Body of pancreas (tissue), 4 donors: ENCODE measurements around the gene PLCD4. TPM values are rescaled to one million over a fixed set of nuclear protein-coding genes. Genes with fewer than 3 reads are reported as not detected.

Source experiments
- ATAC-seq: fragments of 150-250 bp; one replicate; pipeline ENCODE4 v1.9.1; 2016
- DNase-seq, 4 donors: peaks; one replicate each; pipeline ENCODE4 v3.0.0-alpha.2; 2019
- H3K27ac ChIP-seq, 4 donors: fragments of 200-600 bp; sonication (generic); 1 replicate in 3 of 4; 2 replicates in 1 of 4; pipeline versions ENCODE4 v1.5.1 to v1.6.1; 2016 to 2019; ENCODE audit warnings: mild to moderate bottlenecking in 1 of 4, mixed read lengths in 1 of 4, moderate library complexity in 1 of 4
- H3K27me3 ChIP-seq, 2 donors: fragments of 200-600 bp; sonication (generic); one replicate each; pipeline ENCODE4 v1.6.0; 2016; ENCODE audit warnings: mild to moderate bottlenecking in 1 of 2
- H3K36me3 ChIP-seq, 2 donors: fragments of 200-600 bp; sonication (generic); replicated peaks in 1 of 2; 2 replicates each; pipeline ENCODE4 v1.5.1; 2016; ENCODE audit warnings: low read depth in 2 of 2; ENCODE audit not compliant: insufficient read depth in 1 of 2
- H3K4me1 ChIP-seq: fragments of 200-600 bp; sonication (generic); one replicate; pipeline ENCODE4 v1.6.0; 2016
- H3K4me3 ChIP-seq, 2 donors: fragments of 200-600 bp; sonication (generic); 1 replicate in 1 of 2; 2 replicates in 1 of 2; pipeline ENCODE4 v1.5.1; 2016 to 2019
- H3K9me3 ChIP-seq, 3 donors: fragments of 200-600 bp; sonication (generic); 1 replicate in 2 of 3; 2 replicates in 1 of 3; pipeline ENCODE4 v1.5.1; 2016
- POLR2A ChIP-seq, 3 donors: fragments of 450-650 bp; IDR thresholded peaks; one replicate each; pipeline ENCODE4 v1.6.1; 2016; ENCODE audit warnings: antibody characterized with exemption in 3 of 3, mild to moderate bottlenecking in 2 of 3
- WGBS, 2 donors: methylation state at CpG; one replicate each; pipeline ENCODE4 v1.1.5; 2017; 5-methylcytosine and 5-hydroxymethylcytosine counted together
- intact Hi-C: fragments of 100-400 bp; cut with DNase I; formaldehyde crosslinking; loops from one replicate; pipeline ENCODE4 v1.15.1; 2023
- total RNA-seq, 2 donors: library from RNA; depleted of rRNA; stranded (reverse); fragments of >200 nt; gene quantifications; one replicate each; pipeline ENCODE4 v1.1.0, GENCODE V29; 2016
- TF ChIP-seq, protein P1 (sequence below), 7 experiments: fragments of 450-650 bp in 4 of 7; fragments of 200-600 bp in 3 of 7; sonication (generic) in 3 of 7; IDR thresholded peaks; one replicate each; pipeline ENCODE4 v1.5.1; 2016 to 2019; ENCODE audit warnings: antibody characterized with exemption in 7 of 7

The PLCD4 gene
- total RNA-seq, 2 donors from 2014 or later, result 0.52 TPM; not detected in 1

DNA sequence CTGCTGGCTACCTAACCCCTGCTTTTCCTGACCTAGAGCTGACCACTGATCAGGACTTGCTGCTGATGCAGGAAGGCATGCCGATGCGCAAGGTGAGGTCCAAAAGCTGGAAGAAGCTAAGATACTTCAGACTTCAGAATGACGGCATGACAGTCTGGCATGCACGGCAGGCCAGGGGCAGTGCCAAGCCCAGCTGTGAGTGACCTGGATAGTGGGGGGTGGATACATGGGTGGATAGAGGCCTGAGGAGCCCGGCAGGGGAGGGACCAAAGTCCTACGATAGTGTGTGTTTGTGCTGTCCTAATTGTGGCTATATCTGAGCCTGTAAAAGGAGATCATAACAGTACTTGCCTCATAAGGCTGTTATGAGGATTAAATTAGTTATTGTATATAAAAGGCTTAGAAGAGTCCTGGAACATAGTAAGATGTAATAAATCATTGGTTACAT, 8.2 kb downstream of the PLCD4 start:
- no peak for TF ChIP-seq POLR2A (IDR thresholded peaks at IDR 0.05)
- TF ChIP-seq, protein P1, sequence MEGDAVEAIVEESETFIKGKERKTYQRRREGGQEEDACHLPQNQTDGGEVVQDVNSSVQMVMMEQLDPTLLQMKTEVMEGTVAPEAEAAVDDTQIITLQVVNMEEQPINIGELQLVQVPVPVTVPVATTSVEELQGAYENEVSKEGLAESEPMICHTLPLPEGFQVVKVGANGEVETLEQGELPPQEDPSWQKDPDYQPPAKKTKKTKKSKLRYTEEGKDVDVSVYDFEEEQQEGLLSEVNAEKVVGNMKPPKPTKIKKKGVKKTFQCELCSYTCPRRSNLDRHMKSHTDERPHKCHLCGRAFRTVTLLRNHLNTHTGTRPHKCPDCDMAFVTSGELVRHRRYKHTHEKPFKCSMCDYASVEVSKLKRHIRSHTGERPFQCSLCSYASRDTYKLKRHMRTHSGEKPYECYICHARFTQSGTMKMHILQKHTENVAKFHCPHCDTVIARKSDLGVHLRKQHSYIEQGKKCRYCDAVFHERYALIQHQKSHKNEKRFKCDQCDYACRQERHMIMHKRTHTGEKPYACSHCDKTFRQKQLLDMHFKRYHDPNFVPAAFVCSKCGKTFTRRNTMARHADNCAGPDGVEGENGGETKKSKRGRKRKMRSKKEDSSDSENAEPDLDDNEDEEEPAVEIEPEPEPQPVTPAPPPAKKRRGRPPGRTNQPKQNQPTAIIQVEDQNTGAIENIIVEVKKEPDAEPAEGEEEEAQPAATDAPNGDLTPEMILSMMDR (IDR thresholded peaks at IDR 0.05), result no peak
- Histone ChIP-seq H3K4me1 (no peaks in the 10 kb centered on the region), H3K27ac (no peak overlapping the region), H3K36me3 (no peaks in the 10 kb centered on the region), H3K27me3 (no peaks in the 10 kb centered on the region), H3K4me3 (no peak overlapping the region), H3K9me3 (no peaks in the 10 kb centered on the region)
- WGBS, 2 donors, result 71% methylated on average over 4 to 6 of the region's 6 CpGs
- intact Hi-C loops, result no loop called here
- DNase-seq (no peak), ATAC-seq (no peak)

DNA sequence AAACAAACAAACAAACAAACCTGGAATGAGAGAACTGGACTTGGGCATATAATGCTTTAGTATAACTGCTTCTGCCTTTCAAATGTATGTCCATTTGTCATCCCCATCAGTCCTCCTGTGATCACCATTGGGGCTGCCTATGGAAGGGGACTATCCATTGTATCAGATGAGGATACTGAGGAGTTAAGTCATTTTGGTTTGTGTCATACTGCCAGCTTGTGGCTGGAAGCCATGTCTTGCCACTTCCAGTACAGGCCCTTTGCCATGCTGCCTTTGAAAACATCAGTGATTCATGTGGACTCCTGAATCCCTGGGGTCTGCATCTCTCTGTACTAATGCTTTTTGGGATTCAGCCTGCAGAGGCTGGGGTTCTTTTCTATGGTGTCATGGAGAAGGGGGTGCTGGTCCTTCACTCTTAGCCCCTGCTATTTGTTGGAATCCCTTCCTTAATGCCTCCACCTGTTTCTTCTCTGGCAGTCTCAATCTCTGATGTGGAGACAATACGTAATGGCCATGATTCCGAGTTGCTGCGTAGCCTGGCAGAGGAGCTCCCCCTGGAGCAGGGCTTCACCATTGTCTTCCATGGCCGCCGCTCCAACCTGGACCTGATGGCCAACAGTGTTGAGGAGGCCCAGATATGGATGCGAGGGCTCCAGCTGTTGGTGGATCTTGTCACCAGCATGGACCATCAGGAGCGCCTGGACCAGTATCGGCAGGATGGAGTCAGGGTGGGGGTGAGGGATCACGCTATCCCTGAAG, 10.6 kb downstream of the PLCD4 start:
- WGBS, 2 donors, result 76 to 89% methylated on average over 6 of the region's 9 CpGs
- DNase-seq (no peak), ATAC-seq (no peak)
- H3K4me3 ChIP-seq, result no peak overlapping the region
- H3K9me3 ChIP-seq, result no peaks in the 10 kb centered on the region
- intact Hi-C loops, result no loop called here
- TF ChIP-seq, protein P1 (IDR thresholded peaks at IDR 0.05), result no peak
- no peak for TF ChIP-seq POLR2A (IDR thresholded peaks at IDR 0.05)
- H3K27me3 ChIP-seq, result no peaks in the 10 kb centered on the region
- no peaks in the 10 kb centered on the region for H3K4me1 ChIP-seq
- H3K36me3 ChIP-seq, result no peaks in the 10 kb centered on the region
- H3K27ac ChIP-seq, result no peak overlapping the region

DNA sequence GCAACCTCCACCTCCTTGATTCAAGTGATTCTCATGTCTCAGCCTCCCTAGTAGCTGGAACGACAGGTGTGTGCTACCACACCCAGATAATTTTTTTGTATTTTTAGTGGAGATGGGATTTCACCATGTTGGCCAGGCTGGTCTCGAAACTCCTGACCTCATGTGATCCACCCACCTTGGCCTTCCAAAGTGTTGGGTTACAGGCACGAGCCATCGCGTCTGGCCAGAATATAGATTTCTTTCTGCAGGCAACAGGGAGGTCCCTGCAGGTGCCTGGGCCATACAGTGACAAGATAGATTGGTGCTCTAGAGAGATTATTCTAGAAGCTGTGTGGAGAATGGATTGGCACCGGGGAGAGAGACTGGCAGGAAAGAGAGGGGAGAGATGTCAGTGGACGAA, 13.3 kb downstream of the PLCD4 start:
- no peaks in the 10 kb centered on the region for H3K27me3 ChIP-seq
- intact Hi-C loops, result no loop called here
- DNase-seq, result no peak
- no peak overlapping the region for H3K4me3 ChIP-seq
- 67 to 77% methylated on average over 7 of the region's 7 CpGs for WGBS, 2 donors
- no peak overlapping the region for H3K27ac ChIP-seq
- H3K9me3 ChIP-seq, result no peaks in the 10 kb centered on the region
- ATAC-seq, result no peak
- H3K4me1 ChIP-seq, result no peaks in the 10 kb centered on the region
- H3K36me3 ChIP-seq, result no peaks in the 10 kb centered on the region
- no peak for TF ChIP-seq POLR2A (IDR thresholded peaks at IDR 0.05)
- TF ChIP-seq, protein P1 (IDR thresholded peaks at IDR 0.05), result no peak

DNA sequence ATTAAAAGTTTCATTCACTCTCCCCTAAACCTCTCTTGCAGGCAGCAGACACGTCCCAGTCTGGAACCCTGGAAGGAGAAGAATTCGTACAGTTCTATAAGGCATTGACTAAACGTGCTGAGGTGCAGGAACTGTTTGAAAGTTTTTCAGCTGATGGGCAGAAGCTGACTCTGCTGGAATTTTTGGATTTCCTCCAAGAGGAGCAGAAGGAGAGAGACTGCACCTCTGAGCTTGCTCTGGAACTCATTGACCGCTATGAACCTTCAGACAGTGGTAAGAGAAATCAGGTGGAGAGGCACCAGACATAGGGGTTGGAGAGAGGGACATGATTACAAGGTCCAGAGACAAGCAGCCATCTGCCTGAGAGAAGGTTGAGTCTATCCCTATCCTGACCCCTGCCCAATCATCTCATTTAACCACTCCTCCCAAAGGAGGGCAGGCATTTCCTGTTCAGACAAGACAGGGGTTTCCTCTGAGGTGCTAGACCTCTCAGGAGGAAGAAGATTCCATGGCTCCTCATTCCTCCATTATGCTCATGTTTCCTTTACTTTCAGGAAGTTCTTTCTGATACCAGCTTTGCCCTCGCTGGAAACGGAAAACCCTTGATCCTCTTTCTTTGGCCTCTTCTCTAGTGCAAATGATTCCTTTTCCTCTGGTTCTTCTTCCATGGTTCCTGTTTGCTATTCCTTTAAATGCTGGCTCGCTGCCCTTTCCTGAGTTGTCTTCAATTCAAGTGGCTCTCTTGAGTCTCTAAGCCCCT, 15.1 kb downstream of the PLCD4 start:
- no peak overlapping the region for H3K4me3 ChIP-seq
- no peak for ATAC-seq
- no peak overlapping the region for H3K27ac ChIP-seq
- no peaks in the 10 kb centered on the region for H3K4me1 ChIP-seq
- intact Hi-C loops, result no loop called here
- DNase-seq, result no peak
- no peaks in the 10 kb centered on the region for H3K36me3 ChIP-seq
- 42 to 58% methylated on average over 7 of the region's 7 CpGs for WGBS, 2 donors
- H3K27me3 ChIP-seq, result no peaks in the 10 kb centered on the region
- TF ChIP-seq, protein P1 (IDR thresholded peaks at IDR 0.05), result no peak
- no peak for TF ChIP-seq POLR2A (IDR thresholded peaks at IDR 0.05)
- H3K9me3 ChIP-seq, result no peaks in the 10 kb centered on the region
